ENCODE results near the gene TERF2IP. TPM values are rescaled to one million over a fixed set of nuclear protein-coding genes. Genes with fewer than 3 reads are reported as not detected.
A peak's percentile ranks its signal among the peaks of the same experiment; 100 is the strongest.

TERF2IP gene
- total RNA-seq, 2 experiments from 2014 or later, result 78.6 to 79.0 TPM

GRCh38 chr16:75644240-75645012 lies 3.1 kb upstream of the TERF2IP start:
- Mint-ChIP-seq H3K4me1 (ENCODE audit: low read depth) (peaks cover 51% of the 10 kb centered on the region), H3K36me3 (ENCODE audit: low read depth) (peaks cover 46% of the 10 kb centered on the region), H3K9me3 (no peaks in the 10 kb centered on the region), H3K27ac (peak overlapping the region; percentile 74), H3K27me3 (ENCODE audit: low read depth) (no peaks in the 10 kb centered on the region), H3K4me3 (peak overlapping the region; percentile 50)
- intact Hi-C loops (cut with micrococcal nuclease), result loop anchor here (5.0 kb wide), 1 partner anchor 657 kb away; the partner anchor contains the start of gene WDR59
- CTCF ChIA-PET, result interaction anchor here (1.5 kb wide), 1 partner anchor 22 kb away, joined by 7 read pairs; the partner anchor contains the start of gene ADAT1
- DNase-seq, result peak; percentile 24

- H3K9me3 Mint-ChIP-seq, result no peaks in the 10 kb centered on the region
- no peak for DNase-seq
- H3K27me3 Mint-ChIP-seq (ENCODE audit: low read depth), result no peaks in the 10 kb centered on the region
- peaks cover 39% of the 10 kb centered on the region for H3K36me3 Mint-ChIP-seq (ENCODE audit: low read depth)
- CTCF ChIA-PET, result interaction anchor here (0.8 to 2.5 kb wide), 7 partner anchors 25 to 447 kb away, joined by 3 to 10 read pairs (median 4); partner anchors contain the start of gene ADAT1
- intact Hi-C loops (cut with micrococcal nuclease), result loop anchor here (1.0 to 5.0 kb wide), 9 partner anchors 24 to 660 kb away; partner anchors contain the start of genes ADAT1, CFDP1, GABARAPL2 and TMEM170A
- H3K4me3 Mint-ChIP-seq, result peak overlapping the region; percentile 96
- peaks cover 60% of the 10 kb centered on the region for H3K4me1 Mint-ChIP-seq (ENCODE audit: low read depth)
- H3K27ac Mint-ChIP-seq, result peak overlapping the region; percentile 92
These were observed 471 bp upstream of the TERF2IP start for GRCh38 chr16:75647112-75647491.

DNA sequence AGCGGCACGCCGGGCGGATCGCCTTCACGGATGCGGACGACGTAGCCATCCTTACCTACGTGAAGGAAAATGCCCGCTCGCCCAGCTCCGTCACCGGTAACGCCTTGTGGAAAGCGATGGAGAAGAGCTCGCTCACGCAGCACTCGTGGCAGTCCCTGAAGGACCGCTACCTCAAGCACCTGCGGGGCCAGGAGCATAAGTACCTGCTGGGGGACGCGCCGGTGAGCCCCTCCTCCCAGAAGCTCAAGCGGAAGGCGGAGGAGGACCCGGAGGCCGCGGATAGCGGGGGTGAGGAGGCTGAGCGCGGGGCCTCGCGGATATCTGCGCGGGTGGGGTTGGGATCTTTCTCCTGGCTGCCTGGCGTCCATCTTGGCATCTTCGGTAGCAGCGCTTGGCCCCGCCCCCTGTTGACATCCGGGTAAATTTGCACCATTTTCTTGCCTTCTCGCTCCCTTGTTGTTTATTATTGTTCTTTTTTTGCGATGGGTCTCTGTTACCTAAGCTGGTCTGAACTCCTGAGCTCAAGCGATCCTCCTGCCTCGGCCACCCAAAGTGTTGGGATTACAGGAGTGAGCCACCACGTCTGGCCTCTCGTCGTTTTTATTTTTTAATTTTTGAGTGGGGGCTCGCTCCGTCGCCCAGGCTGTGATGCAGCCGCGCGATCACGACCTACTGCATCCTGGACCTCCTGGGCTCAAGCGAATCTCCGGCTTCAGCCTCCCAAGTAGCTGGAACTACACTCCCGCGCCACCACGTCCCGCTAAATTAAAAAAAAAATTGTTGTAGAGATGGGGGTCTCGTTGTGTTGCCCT lies 898 bp downstream of the TERF2IP start:
- Mint-ChIP-seq H3K4me1 (ENCODE audit: low read depth) (peaks cover 62% of the 10 kb centered on the region), H3K36me3 (ENCODE audit: low read depth) (peaks cover 37% of the 10 kb centered on the region)

GRCh38 chr16:75653922-75654321 lies 6.3 kb downstream of the TERF2IP start:
- Mint-ChIP-seq H3K4me3 (peak overlapping the region; percentile 3), H3K9me3 (no peaks in the 10 kb centered on the region), H3K36me3 (ENCODE audit: low read depth) (peaks cover 43% of the 10 kb centered on the region), H3K27me3 (ENCODE audit: low read depth) (no peaks in the 10 kb centered on the region), H3K27ac (peak overlapping the region; percentile 86), H3K4me1 (ENCODE audit: low read depth) (peaks cover 39% of the 10 kb centered on the region)
- CTCF ChIA-PET, result interaction anchor here (0.6 to 1.8 kb wide), 2 partner anchors 110 to 272 kb away, joined by 6 to 10 read pairs; no protein-coding TSS in a partner anchor
- DNase-seq, result no peak
- intact Hi-C loops (cut with micrococcal nuclease), result no loop called here

More for the DNA sequence above, 898 bp downstream of the TERF2IP start:
- DNase-seq, result peak; percentile 93
- peak overlapping the region; percentile 98 for H3K27ac Mint-ChIP-seq
- intact Hi-C loops (cut with micrococcal nuclease), result loop anchor here (1.0 to 5.0 kb wide), 2 partner anchors 661 to 1564 kb away; partner anchors contain the start of gene WDR59
- H3K27me3 Mint-ChIP-seq (ENCODE audit: low read depth), result no peaks in the 10 kb centered on the region
- H3K9me3 Mint-ChIP-seq, result no peaks in the 10 kb centered on the region
- CTCF ChIA-PET, result interaction anchor here (1.2 to 2.5 kb wide), 4 partner anchors 26 to 183 kb away, joined by 3 to 10 read pairs (median 6); partner anchors contain the start of gene ADAT1
- H3K4me3 Mint-ChIP-seq, result peak overlapping the region; percentile 96

DNA sequence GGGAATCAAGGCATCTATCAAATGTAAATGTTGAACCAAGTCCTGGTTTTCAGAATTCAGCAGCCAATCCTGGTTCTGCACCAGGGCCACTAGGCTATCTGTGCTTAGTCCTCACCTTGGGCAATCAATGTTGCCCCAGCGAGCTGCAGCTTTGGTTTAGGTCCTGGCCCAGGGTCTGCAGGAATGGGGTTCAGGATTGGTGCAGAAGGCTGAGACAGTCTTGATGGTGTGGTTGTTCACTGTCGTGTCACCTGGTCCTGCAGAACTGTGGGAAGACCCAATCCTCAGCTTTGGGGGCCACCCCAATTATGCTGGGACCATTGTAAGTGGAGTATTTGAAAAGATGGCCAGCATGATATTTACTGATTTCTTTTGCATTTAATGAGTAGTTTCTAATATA lies 10.6 kb downstream of the TERF2IP start:
- intact Hi-C loops (cut with micrococcal nuclease), result no loop called here
- CTCF ChIA-PET, result interaction anchor here (0.6 kb wide), 1 partner anchor 120 kb away, joined by 3 read pairs; no protein-coding TSS in a partner anchor
- Mint-ChIP-seq H3K27me3 (ENCODE audit: low read depth) (no peaks in the 10 kb centered on the region), H3K36me3 (ENCODE audit: low read depth) (peaks cover 29% of the 10 kb centered on the region), H3K9me3 (no peaks in the 10 kb centered on the region), H3K4me1 (ENCODE audit: low read depth) (peaks cover 11% of the 10 kb centered on the region), H3K27ac (peak overlapping the region; percentile 27), H3K4me3 (no peak overlapping the region)
- no peak for DNase-seq

DNA sequence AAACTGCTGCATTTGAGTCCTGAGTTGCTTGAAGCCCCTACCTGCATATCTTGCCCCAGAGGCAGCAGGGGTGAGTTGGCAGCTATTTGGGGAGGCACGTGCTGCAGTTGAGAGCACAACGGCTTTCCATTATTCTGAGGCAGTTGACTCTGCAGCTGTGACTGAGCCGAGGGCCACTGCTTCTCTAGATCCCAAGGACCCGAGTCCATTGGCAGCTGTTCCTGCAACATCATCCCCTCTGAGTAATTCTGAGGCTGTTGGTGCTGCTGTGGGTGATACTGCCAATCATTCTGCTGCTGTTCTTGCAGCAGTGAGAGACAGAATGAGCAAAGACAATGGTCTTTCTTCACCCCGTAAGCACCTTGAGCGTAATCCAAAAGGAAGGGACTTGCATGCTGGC lies 12.7 kb downstream of the TERF2IP start:
- peaks cover 20% of the 10 kb centered on the region for H3K36me3 Mint-ChIP-seq (ENCODE audit: low read depth)
- intact Hi-C loops (cut with micrococcal nuclease), result no loop called here
- H3K4me3 Mint-ChIP-seq, result no peak overlapping the region
- no peaks in the 10 kb centered on the region for H3K4me1 Mint-ChIP-seq (ENCODE audit: low read depth)
- H3K27me3 Mint-ChIP-seq (ENCODE audit: low read depth), result no peaks in the 10 kb centered on the region
- no peak for DNase-seq
- no peaks in the 10 kb centered on the region for H3K9me3 Mint-ChIP-seq
- CTCF ChIA-PET, result interaction anchor here (1.6 kb wide), 1 partner anchor 10 kb away, joined by 3 read pairs; no protein-coding TSS in a partner anchor
- peak overlapping the region; percentile 34 for H3K27ac Mint-ChIP-seq

DNA sequence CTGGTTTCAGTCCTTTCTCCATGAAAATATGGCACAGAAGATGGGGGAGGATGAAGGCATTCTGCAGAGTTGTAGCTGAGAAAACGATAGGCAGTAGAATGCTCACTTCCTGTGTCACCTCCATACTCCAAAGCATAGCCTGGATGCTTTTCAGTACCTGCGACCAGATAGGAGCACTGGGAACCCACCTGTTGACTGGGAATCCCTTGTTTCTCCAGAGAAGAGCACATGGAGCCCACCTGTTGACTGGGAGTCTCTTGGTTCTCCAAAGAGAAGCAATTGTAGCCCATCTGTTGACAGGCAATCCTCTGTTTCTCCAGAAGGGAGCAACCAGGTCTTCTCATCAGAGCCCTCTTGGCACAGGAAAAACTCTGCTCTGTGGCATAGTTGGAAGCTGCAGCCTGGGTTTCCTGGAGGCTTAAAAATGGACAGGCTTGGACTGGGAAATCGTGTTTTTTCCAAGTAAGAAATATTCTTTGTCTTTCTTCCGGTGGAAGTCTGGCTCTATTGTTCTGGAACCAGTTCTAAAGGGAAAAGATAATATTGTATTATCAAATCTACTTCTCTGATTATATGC lies 13.2 kb downstream of the TERF2IP start:
- Mint-ChIP-seq H3K9me3 (no peaks in the 10 kb centered on the region), H3K27ac (no peak overlapping the region), H3K4me1 (ENCODE audit: low read depth) (no peaks in the 10 kb centered on the region), H3K27me3 (ENCODE audit: low read depth) (no peaks in the 10 kb centered on the region), H3K4me3 (no peak overlapping the region), H3K36me3 (ENCODE audit: low read depth) (peaks cover 18% of the 10 kb centered on the region)
- CTCF ChIA-PET, result no interaction called here
- no peak for DNase-seq
- intact Hi-C loops (cut with micrococcal nuclease), result no loop called here

DNA sequence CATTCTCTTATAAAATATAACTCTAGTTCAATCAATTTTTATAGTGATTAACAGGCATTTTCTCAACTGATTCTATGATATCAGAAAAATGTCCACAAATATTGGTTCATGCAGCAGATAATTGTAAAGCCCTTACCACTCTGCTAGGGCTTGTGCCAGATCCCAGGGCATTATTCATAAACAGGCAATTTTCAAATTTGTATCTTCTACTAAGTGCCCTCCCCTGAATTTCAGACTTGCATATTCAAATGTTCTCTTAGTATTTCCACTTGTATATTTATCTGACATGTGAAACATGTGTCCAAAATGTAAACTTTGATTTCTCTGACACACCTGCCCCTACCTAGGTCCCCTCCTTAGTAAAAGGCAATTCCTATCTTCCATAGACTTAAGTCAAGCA lies 19.9 kb downstream of the TERF2IP start:
- H3K36me3 Mint-ChIP-seq (ENCODE audit: low read depth), result no peaks in the 10 kb centered on the region
- intact Hi-C loops (cut with micrococcal nuclease), result no loop called here
- H3K27ac Mint-ChIP-seq, result no peak overlapping the region
- H3K4me1 Mint-ChIP-seq (ENCODE audit: low read depth), result no peaks in the 10 kb centered on the region
- CTCF ChIA-PET, result no interaction called here
- H3K9me3 Mint-ChIP-seq, result no peaks in the 10 kb centered on the region
- H3K27me3 Mint-ChIP-seq (ENCODE audit: low read depth), result no peaks in the 10 kb centered on the region
- no peak overlapping the region for H3K4me3 Mint-ChIP-seq
- no peak for DNase-seq

GRCh38 chr16:75676909-75677308 lies 29.3 kb downstream of the TERF2IP start, which contains the start of gene CPHXL2:
TSS of gene CPHXL2 (minus strand) at chr16:75677009. CDS start at chr16:75676999, 10 bp downstream.
- H3K4me3 Mint-ChIP-seq, result no peak within 1 kb of the TSS
- H3K9me3 Mint-ChIP-seq, result no peaks in the 10 kb centered on the region
- CTCF ChIA-PET, result no interaction called here
- DNase-seq, result no peak
- no peaks in the 10 kb centered on the region for H3K4me1 Mint-ChIP-seq (ENCODE audit: low read depth)
- H3K27ac Mint-ChIP-seq, result no peak within 1 kb of the TSS
- intact Hi-C loops (cut with micrococcal nuclease), result no loop called here
- H3K36me3 Mint-ChIP-seq (ENCODE audit: low read depth), result no peaks in the 10 kb centered on the region
- H3K27me3 Mint-ChIP-seq (ENCODE audit: low read depth), result no peaks in the 10 kb centered on the region

- intact Hi-C loops (cut with micrococcal nuclease), result no loop called here
- CTCF ChIA-PET, result no interaction called here
- Mint-ChIP-seq H3K27ac (no peak overlapping the region), H3K36me3 (ENCODE audit: low read depth) (no peaks in the 10 kb centered on the region), H3K27me3 (ENCODE audit: low read depth) (no peaks in the 10 kb centered on the region), H3K9me3 (peaks cover under 1% of the 10 kb centered on the region), H3K4me3 (no peak overlapping the region), H3K4me1 (ENCODE audit: low read depth) (no peaks in the 10 kb centered on the region)
- DNase-seq, result no peak
These were observed 31.8 kb downstream of the TERF2IP start for GRCh38 chr16:75679366-75679765.

- Mint-ChIP-seq H3K4me3 (no peak overlapping the region), H3K9me3 (peaks cover 3% of the 10 kb centered on the region), H3K4me1 (ENCODE audit: low read depth) (no peaks in the 10 kb centered on the region), H3K27ac (no peak overlapping the region), H3K27me3 (ENCODE audit: low read depth) (no peaks in the 10 kb centered on the region), H3K36me3 (ENCODE audit: low read depth) (no peaks in the 10 kb centered on the region)
- intact Hi-C loops (cut with micrococcal nuclease), result no loop called here
- CTCF ChIA-PET, result no interaction called here
- DNase-seq, result no peak
These were observed 34.7 kb downstream of the TERF2IP start for GRCh38 chr16:75682308-75682707.

DNA sequence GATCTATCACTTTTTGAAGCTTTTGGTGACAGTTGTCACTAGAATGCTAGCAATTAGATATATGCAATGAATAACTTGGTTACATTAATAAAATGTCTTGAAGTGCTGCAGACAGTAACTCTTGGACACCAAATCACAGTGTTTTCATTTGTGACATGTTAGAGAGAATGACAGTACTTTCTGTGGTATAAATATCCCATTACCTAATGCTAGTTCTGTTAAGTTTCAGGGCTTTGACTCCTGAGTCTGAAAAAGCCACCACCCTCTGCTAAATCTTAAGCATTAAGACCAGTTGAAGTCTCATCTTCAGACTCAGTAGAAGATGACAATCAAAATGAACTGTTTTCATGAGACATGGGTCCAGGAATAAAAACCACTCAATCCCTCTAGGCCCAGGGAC lies 39.8 kb downstream of the TERF2IP start:
- DNase-seq, result no peak
- Mint-ChIP-seq H3K27ac (no peak overlapping the region), H3K9me3 (peaks cover 3% of the 10 kb centered on the region), H3K27me3 (ENCODE audit: low read depth) (no peaks in the 10 kb centered on the region), H3K4me3 (no peak overlapping the region), H3K4me1 (ENCODE audit: low read depth) (no peaks in the 10 kb centered on the region), H3K36me3 (ENCODE audit: low read depth) (no peaks in the 10 kb centered on the region)
- CTCF ChIA-PET, result no interaction called here
- intact Hi-C loops (cut with micrococcal nuclease), result no loop called here

Data from activated naive CD4-positive, alpha-beta T cell treated with anti-CD3 and anti-CD28 coated beads for 36 hours (primary cell).